Measurements from ENCODE around the gene ALOX12B. TPM values are rescaled to one million over a fixed set of nuclear protein-coding genes. Genes with fewer than 3 reads are reported as not detected.

ALOX12B gene
- total RNA-seq, 1 donor from 2014 or later, result not detected

DNA sequence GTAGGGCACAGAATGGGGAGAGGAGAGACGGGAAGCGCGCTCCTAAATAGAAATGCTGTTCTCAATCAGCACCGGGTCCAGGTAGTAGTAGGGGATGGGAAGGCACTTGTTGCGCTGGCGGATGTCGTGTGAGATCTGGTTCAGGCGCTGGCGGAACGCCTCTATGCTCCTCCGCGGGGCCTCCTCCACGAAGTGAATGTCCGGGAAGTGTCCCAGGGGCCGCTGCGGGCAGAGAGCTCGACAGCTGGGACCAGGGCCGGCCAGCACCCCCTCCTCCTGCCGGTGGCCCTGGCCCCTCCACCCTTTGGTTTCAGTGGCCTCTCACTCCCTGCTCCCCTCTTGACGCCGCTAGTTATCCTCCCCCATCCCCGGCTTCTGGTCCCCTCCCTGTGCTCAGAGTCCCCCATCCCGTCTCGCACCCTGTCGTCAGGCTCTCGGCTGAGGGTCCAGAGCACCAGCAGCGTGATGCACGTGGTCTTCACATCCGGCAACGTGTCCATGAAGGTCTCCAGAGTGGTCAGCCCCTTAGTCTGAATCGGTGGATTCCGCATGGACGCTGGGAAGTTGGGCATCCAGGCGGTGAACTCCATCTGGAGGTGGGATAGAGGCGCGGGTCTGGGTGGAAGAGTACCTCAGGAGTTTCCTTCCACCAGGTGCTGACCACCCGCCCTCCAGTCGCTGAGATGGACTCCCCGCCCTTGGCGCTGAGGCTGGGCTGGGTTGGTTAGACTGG lies 14.6 kb downstream of the ALOX12B start:
- no peaks in the 10 kb centered on the region for H3K36me3 Mint-ChIP-seq
- H3K9me3 Mint-ChIP-seq, result no peaks in the 10 kb centered on the region
- peak overlapping the region; percentile 71 for H3K4me3 Mint-ChIP-seq
- H3K27ac Mint-ChIP-seq, result no peak overlapping the region
- DNase-seq (ENCODE audit: extremely low spot score, unreplicated experiment), result no peak
- peaks cover 99% of the 10 kb centered on the region for H3K27me3 Mint-ChIP-seq
- TF ChIP-seq, protein P1, sequence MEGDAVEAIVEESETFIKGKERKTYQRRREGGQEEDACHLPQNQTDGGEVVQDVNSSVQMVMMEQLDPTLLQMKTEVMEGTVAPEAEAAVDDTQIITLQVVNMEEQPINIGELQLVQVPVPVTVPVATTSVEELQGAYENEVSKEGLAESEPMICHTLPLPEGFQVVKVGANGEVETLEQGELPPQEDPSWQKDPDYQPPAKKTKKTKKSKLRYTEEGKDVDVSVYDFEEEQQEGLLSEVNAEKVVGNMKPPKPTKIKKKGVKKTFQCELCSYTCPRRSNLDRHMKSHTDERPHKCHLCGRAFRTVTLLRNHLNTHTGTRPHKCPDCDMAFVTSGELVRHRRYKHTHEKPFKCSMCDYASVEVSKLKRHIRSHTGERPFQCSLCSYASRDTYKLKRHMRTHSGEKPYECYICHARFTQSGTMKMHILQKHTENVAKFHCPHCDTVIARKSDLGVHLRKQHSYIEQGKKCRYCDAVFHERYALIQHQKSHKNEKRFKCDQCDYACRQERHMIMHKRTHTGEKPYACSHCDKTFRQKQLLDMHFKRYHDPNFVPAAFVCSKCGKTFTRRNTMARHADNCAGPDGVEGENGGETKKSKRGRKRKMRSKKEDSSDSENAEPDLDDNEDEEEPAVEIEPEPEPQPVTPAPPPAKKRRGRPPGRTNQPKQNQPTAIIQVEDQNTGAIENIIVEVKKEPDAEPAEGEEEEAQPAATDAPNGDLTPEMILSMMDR (conservative IDR thresholded peaks at IDR 0.05), result no peak
- peaks cover 8% of the 10 kb centered on the region for H3K4me1 Mint-ChIP-seq (ENCODE audit: unreplicated experiment)

DNA sequence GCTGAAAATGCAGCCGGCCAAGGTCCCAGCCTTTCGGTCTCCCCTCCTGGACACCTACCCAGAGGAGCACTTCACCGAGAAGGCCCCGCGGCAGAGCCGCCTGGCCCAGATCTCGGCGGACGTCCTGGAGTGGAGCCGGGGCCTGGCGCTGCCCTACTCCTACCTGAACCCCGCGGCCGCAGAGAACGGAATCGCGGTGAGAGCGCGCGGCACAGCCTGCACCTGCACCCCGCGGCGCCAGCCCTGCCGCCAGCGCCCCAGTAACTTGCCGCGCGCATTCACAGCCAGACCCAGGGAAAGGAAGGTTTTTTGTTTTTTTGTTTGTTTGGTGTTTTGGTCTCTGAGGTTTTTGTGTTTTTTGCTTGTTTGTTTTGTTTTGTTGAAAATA lies 15.2 kb downstream of the ALOX12B start:
- H3K27me3 Mint-ChIP-seq, result peaks cover 100% of the 10 kb centered on the region
- H3K27ac Mint-ChIP-seq, result no peak overlapping the region
- DNase-seq (ENCODE audit: extremely low spot score, unreplicated experiment), result no peak
- TF ChIP-seq, protein P1 (conservative IDR thresholded peaks at IDR 0.05), result no peak
- peaks cover 8% of the 10 kb centered on the region for H3K4me1 Mint-ChIP-seq (ENCODE audit: unreplicated experiment)
- peak overlapping the region; percentile 48 for H3K4me3 Mint-ChIP-seq
- no peaks in the 10 kb centered on the region for H3K36me3 Mint-ChIP-seq
- no peaks in the 10 kb centered on the region for H3K9me3 Mint-ChIP-seq

DNA sequence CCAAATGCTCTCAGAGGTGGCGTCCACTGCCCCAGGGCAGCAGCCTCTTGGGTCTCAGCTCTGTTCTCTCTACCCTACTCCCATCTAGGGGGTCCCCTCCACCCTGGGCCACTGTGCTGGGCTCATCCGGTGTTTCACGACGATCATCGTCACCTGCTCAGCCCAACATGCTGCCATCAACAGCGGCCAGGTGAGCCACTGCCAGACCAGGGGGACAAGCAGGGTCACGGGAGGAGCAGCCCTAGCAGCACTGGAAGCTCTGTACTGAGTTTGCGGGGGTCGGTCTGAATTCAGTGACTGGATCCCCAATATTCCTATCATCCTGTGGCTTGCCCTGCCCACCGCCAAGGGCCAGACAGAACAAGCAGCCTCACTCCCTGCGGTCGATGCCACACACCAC lies 16.0 kb downstream of the ALOX12B start:
- Mint-ChIP-seq H3K27me3 (peaks cover 100% of the 10 kb centered on the region), H3K4me3 (no peak overlapping the region), H3K9me3 (no peaks in the 10 kb centered on the region), H3K36me3 (no peaks in the 10 kb centered on the region), H3K27ac (peak overlapping the region; percentile 23), H3K4me1 (ENCODE audit: unreplicated experiment) (peaks cover 8% of the 10 kb centered on the region)
- DNase-seq (ENCODE audit: extremely low spot score, unreplicated experiment), result no peak
- TF ChIP-seq, protein P1 (conservative IDR thresholded peaks at IDR 0.05), result no peak

DNA sequence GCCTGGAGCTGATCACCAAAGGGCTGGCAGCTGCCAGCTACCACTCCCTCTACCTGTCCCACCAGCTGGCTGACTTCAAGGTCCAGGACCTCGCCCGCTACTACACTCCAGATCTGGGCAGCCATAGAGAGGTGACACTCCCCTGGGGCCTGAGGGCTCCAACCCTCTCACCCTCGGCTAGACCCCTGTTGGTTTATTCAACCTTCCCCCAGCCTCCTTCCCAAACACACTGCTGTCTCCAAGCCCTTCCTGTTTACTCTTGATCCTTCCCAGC lies 18.0 kb downstream of the ALOX12B start:
- Mint-ChIP-seq H3K9me3 (no peaks in the 10 kb centered on the region), H3K4me1 (ENCODE audit: unreplicated experiment) (peaks cover 8% of the 10 kb centered on the region), H3K36me3 (no peaks in the 10 kb centered on the region), H3K4me3 (no peak overlapping the region), H3K27ac (no peak overlapping the region), H3K27me3 (peaks cover 99% of the 10 kb centered on the region)
- TF ChIP-seq, protein P1 (conservative IDR thresholded peaks at IDR 0.05), result no peak
- DNase-seq (ENCODE audit: extremely low spot score, unreplicated experiment), result no peak

- H3K4me1 Mint-ChIP-seq (ENCODE audit: unreplicated experiment), result peaks cover 8% of the 10 kb centered on the region
- H3K4me3 Mint-ChIP-seq, result no peak overlapping the region
- no peak overlapping the region for H3K27ac Mint-ChIP-seq
- H3K27me3 Mint-ChIP-seq, result peaks cover 98% of the 10 kb centered on the region
- TF ChIP-seq, protein P1 (conservative IDR thresholded peaks at IDR 0.05), result no peak
- H3K9me3 Mint-ChIP-seq, result no peaks in the 10 kb centered on the region
- H3K36me3 Mint-ChIP-seq, result no peaks in the 10 kb centered on the region
- no peak for DNase-seq (ENCODE audit: extremely low spot score, unreplicated experiment)
Measured at GRCh38 chr17:8068736-8069586, 18.6 kb downstream of the ALOX12B start.

Measured in type B pancreatic cell (in vitro differentiated cells).